ENCODE measurements around the gene GOLGB1. TPM values are rescaled to one million over a fixed set of nuclear protein-coding genes. Genes with fewer than 3 reads are reported as not detected.

Gene GOLGB1
- total and polyA plus RNA-seq, 10 of the 15 experiments (the other 5 are each of a cell fraction or from before 2014, with no cell fraction given), result 7.4 to 34.5 (median 21.8) TPM

DNA sequence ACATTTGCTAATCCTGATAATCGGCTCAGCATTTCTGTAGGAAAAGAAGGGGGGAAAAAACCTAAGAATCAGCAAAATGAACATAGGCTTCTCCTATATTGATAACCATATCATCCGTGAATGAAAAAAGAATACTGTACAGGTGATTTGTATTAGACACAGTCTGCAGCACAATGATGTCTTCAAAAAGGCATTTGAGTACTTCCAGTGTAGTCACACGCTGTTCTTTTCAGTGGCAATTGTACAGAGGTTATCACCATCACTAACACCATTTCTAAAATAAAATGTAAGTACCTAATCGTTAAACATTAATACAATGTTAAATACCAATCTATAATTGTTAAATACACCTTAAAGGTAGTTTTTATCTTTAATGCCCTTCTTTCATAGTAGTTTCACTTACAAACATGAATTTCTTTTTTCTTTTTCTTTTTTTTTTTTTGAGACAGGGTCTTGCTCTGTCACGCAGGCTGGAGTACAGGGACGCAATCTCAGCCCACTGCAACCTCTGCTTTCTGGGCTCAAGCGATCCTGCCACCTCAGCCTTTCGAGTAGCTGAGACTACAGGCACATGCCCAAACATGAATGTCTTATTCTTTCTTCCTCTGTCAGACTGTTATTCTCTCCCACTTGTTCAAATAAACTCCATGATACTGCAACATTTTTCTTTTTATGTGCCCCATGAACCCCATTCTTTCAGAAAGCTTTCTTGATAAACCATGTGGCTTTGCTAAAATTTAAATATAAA is 18.4 kb downstream of the GOLGB1 start (continued):
- no peak for TF ChIP-seq HCFC1 (IDR thresholded peaks at IDR 0.05; ENCODE audit: low read length)

DNA sequence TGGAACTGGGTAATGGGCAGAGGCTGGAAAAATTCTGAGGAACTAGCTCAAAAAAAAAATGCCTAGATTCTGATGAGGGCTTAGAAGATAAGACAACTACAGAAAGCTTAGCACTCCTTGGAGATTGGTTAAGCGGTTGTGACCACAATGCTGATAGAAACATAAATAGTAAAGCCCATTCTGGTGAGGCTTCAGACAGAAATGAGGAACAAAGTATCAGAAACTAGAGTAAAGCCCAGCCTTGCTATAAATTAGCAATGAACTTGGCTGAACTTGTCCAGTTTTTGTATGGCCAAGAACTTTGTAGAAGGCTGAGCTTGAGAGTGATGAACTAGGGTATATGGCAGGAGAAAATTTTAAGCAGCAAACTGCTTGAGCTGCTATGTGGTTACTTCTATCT is 25.4 kb downstream of the GOLGB1 start:
- intact Hi-C loops (cut with micrococcal nuclease; ENCODE audit: unreplicated experiment) (no loop called here), in situ Hi-C loops (cut with MboI) (no loop called here)
- peaks cover 4 to 33% of the 10 kb centered on the region in 2 experiments for H3K36me3 ChIP-seq (ENCODE audit: control insufficient read depth in 2 of 2, insufficient read depth in 2 of 2, low read length in 1 of 2)
- ChIA-PET RAD21 (ENCODE audit: unreplicated experiment) (no interaction called here), SMC1A (ENCODE audit: uncharacterized antibody, unreplicated experiment) (interaction anchor here (0.6 to 1.9 kb wide), 7 partner anchors 10 to 61 kb away, joined by 3 to 6 read pairs (median 4); partner anchors contain the start of gene GOLGB1), POLR2A (interaction anchor here (0.5 to 1.0 kb wide), 2 partner anchors 63 to 68 kb away, joined by 3 to 5 read pairs; partner anchors contain the start of gene HCLS1), CTCF (no interaction called here)
- H3K27me3 ChIP-seq (replicated peaks in 1 of 2; ENCODE audit: control insufficient read depth in 2 of 2, insufficient read depth in 2 of 2, low read length in 1 of 2), result no peaks in the 10 kb centered on the region
- H3K79me2 ChIP-seq (ENCODE audit: control insufficient read depth, insufficient read depth, low read length), result no peaks in the 10 kb centered on the region
- DNase-seq (ENCODE audit: low read depth, low spot score) (peak; percentile 57), FAIRE-seq (no peak), ATAC-seq (peak; percentile 96)
- WGBS (ENCODE audit: insufficient coverage, insufficient replicate concordance, low lambda C conversion rate, missing lambda C conversion rate), result 35% methylated on average over 1 of the region's 1 CpG
- no TSS peak for BruUV-seq (replicated peaks)
- no peak overlapping the region for H3K4me2 ChIP-seq (ENCODE audit: control insufficient read depth, insufficient read depth)
- H3K4me3 ChIP-seq, result no peak overlapping the region
- H4K20me1 ChIP-seq (ENCODE audit: control insufficient read depth, insufficient read depth), result no peaks in the 10 kb centered on the region
- H3K4me1 ChIP-seq (ENCODE audit: control insufficient read depth, insufficient read depth, low read length), result peaks cover 11% of the 10 kb centered on the region
- H3K9me3 ChIP-seq (replicated peaks; ENCODE audit: control insufficient read depth, insufficient read depth, low read length), result no peaks in the 10 kb centered on the region
- no peak overlapping the region for H3K27ac ChIP-seq (ENCODE audit: control insufficient read depth, insufficient read depth)
- no peak overlapping the region for H3K9ac ChIP-seq (ENCODE audit: control insufficient read depth, insufficient read depth, low read length)
- no peak overlapping the region for H2AFZ ChIP-seq (ENCODE audit: control insufficient read depth, low read depth, low read length)
- TF ChIP-seq, protein P1, sequence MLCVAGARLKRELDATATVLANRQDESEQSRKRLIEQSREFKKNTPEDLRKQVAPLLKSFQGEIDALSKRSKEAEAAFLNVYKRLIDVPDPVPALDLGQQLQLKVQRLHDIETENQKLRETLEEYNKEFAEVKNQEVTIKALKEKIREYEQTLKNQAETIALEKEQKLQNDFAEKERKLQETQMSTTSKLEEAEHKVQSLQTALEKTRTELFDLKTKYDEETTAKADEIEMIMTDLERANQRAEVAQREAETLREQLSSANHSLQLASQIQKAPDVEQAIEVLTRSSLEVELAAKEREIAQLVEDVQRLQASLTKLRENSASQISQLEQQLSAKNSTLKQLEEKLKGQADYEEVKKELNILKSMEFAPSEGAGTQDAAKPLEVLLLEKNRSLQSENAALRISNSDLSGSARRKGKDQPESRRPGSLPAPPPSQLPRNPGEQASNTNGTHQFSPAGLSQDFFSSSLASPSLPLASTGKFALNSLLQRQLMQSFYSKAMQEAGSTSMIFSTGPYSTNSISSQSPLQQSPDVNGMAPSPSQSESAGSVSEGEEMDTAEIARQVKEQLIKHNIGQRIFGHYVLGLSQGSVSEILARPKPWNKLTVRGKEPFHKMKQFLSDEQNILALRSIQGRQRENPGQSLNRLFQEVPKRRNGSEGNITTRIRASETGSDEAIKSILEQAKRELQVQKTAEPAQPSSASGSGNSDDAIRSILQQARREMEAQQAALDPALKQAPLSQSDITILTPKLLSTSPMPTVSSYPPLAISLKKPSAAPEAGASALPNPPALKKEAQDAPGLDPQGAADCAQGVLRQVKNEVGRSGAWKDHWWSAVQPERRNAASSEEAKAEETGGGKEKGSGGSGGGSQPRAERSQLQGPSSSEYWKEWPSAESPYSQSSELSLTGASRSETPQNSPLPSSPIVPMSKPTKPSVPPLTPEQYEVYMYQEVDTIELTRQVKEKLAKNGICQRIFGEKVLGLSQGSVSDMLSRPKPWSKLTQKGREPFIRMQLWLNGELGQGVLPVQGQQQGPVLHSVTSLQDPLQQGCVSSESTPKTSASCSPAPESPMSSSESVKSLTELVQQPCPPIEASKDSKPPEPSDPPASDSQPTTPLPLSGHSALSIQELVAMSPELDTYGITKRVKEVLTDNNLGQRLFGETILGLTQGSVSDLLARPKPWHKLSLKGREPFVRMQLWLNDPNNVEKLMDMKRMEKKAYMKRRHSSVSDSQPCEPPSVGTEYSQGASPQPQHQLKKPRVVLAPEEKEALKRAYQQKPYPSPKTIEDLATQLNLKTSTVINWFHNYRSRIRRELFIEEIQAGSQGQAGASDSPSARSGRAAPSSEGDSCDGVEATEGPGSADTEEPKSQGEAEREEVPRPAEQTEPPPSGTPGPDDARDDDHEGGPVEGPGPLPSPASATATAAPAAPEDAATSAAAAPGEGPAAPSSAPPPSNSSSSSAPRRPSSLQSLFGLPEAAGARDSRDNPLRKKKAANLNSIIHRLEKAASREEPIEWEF (IDR thresholded peaks at IDR 0.05; ENCODE audit: insufficient replicate concordance, low read depth, low read length), result no peak
- TF ChIP-seq NRF1 (conservative IDR thresholded peaks at IDR 0.05; ENCODE audit: low read depth, low read length) (no peak), MEF2A (IDR thresholded peaks at IDR 0.05; ENCODE audit: insufficient read depth, low read depth, low read length) (peak; percentile 53; the same call in 1 of the 2 replicates), MEF2B (IDR thresholded peaks at IDR 0.05; ENCODE audit: partially characterized antibody, poor library complexity, severe bottlenecking) (no peak), SMAD5 (IDR thresholded peaks at IDR 0.05; ENCODE audit: low read depth) (no peak), RAD21 (IDR thresholded peaks at IDR 0.05; ENCODE audit: insufficient read depth, low read depth, low read length) (no peak), NR2F1 (conservative IDR thresholded peaks at IDR 0.05) (no peak), ZZZ3 (IDR thresholded peaks at IDR 0.05; ENCODE audit: control insufficient read depth, insufficient read length, low read depth) (no peak), STAT3 (IDR thresholded peaks at IDR 0.05; ENCODE audit: low read depth, low read length) (no peak), RAD51 (IDR thresholded peaks at IDR 0.05) (no peak), RUNX3 (IDR thresholded peaks at IDR 0.05; ENCODE audit: low read length) (peak; percentile 93), KDM1A (IDR thresholded peaks at IDR 0.05; ENCODE audit: borderline replicate concordance) (no peak)
- TF ChIP-seq, protein P2, sequence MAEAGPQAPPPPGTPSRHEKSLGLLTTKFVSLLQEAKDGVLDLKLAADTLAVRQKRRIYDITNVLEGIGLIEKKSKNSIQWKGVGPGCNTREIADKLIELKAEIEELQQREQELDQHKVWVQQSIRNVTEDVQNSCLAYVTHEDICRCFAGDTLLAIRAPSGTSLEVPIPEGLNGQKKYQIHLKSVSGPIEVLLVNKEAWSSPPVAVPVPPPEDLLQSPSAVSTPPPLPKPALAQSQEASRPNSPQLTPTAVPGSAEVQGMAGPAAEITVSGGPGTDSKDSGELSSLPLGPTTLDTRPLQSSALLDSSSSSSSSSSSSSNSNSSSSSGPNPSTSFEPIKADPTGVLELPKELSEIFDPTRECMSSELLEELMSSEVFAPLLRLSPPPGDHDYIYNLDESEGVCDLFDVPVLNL (IDR thresholded peaks at IDR 0.05; ENCODE audit: low read depth, low read length), result no peak
- TF ChIP-seq, protein P3, sequence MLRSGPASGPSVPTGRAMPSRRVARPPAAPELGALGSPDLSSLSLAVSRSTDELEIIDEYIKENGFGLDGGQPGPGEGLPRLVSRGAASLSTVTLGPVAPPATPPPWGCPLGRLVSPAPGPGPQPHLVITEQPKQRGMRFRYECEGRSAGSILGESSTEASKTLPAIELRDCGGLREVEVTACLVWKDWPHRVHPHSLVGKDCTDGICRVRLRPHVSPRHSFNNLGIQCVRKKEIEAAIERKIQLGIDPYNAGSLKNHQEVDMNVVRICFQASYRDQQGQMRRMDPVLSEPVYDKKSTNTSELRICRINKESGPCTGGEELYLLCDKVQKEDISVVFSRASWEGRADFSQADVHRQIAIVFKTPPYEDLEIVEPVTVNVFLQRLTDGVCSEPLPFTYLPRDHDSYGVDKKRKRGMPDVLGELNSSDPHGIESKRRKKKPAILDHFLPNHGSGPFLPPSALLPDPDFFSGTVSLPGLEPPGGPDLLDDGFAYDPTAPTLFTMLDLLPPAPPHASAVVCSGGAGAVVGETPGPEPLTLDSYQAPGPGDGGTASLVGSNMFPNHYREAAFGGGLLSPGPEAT (IDR thresholded peaks at IDR 0.05; ENCODE audit: low read depth), result no peak

Data from GM12878 (cell line).